BLaER1 (cell line): ENCODE results near the gene PPP1R14C.

Experiments
- H3K27ac ChIP-seq: shearing (Covaris generic); formaldehyde crosslinking; 2 replicates; pipeline ENCODE4 v1.8.1; 2022
- H3K27me3 ChIP-seq: shearing (Covaris generic); formaldehyde crosslinking; 2 replicates; pipeline ENCODE4 v1.8.1; 2022
- H3K36me3 ChIP-seq: shearing (Covaris generic); formaldehyde crosslinking; 2 replicates; pipeline ENCODE4 v1.8.1; 2022
- H3K4me1 ChIP-seq: shearing (Covaris generic); formaldehyde crosslinking; 2 replicates; pipeline ENCODE4 v1.8.1; 2022
- H3K4me2 ChIP-seq: shearing (Covaris generic); formaldehyde crosslinking; 2 replicates; pipeline ENCODE4 v1.8.1; 2022
- H3K4me3 ChIP-seq: shearing (Covaris generic); formaldehyde crosslinking; 2 replicates; pipeline ENCODE4 v1.8.1; 2022
- H3K9ac ChIP-seq: shearing (Covaris generic); formaldehyde crosslinking; 2 replicates; pipeline ENCODE4 v1.8.1; 2022
- H3K9me3 ChIP-seq: shearing (Covaris generic); formaldehyde crosslinking; 2 replicates; pipeline ENCODE4 v1.8.1; 2022
- H4K20me1 ChIP-seq: shearing (Covaris generic); formaldehyde crosslinking; 2 replicates; pipeline ENCODE4 v1.8.1; 2022
- Cebpa-rat ChIP-seq: shearing (Covaris generic); IDR thresholded peaks from 2 replicates; pipeline ENCODE4 v1.8.1; 2022

Gene PPP1R14C

DNA sequence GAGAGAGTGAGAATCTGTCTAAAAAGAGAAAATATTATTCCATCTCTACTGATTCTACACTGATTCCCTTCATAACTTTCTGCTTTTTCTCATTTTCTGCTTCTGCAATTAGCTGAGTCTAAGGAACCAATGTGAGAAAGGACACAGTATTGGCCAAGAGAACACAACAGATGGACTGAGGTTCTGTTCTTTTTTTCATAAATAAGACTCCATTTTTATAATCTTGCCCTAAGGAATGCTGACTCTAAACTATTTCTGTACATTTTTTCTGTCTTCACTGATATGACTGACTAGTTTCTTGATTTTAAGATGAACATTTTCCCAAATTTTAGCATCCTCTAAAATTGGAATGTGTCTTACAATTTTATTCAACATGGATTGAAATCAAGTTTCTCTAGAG lies 138.9 kb downstream of the PPP1R14C start:
- Histone ChIP-seq H3K27me3 (no peaks in the 10 kb centered on the region), H3K36me3 (no peaks in the 10 kb centered on the region), H3K4me3 (no peak overlapping the region), H3K4me2 (no peak overlapping the region), H3K4me1 (peaks cover 44% of the 10 kb centered on the region), H3K9me3 (no peaks in the 10 kb centered on the region), H3K9ac (no peak overlapping the region), H3K27ac (no peak overlapping the region), H4K20me1 (no peaks in the 10 kb centered on the region)
- no peak for TF ChIP-seq Cebpa-rat

- Histone ChIP-seq H3K9me3 (no peaks in the 10 kb centered on the region), H3K9ac (no peak overlapping the region), H3K4me3 (no peak overlapping the region), H3K27ac (no peak overlapping the region), H4K20me1 (no peaks in the 10 kb centered on the region), H3K4me2 (no peak overlapping the region), H3K27me3 (no peaks in the 10 kb centered on the region), H3K4me1 (peaks cover 39% of the 10 kb centered on the region), H3K36me3 (no peaks in the 10 kb centered on the region)
- TF ChIP-seq Cebpa-rat, result no peak
Observed at GRCh38 chr6:150282806-150283205, 140.0 kb downstream of the PPP1R14C start.

DNA sequence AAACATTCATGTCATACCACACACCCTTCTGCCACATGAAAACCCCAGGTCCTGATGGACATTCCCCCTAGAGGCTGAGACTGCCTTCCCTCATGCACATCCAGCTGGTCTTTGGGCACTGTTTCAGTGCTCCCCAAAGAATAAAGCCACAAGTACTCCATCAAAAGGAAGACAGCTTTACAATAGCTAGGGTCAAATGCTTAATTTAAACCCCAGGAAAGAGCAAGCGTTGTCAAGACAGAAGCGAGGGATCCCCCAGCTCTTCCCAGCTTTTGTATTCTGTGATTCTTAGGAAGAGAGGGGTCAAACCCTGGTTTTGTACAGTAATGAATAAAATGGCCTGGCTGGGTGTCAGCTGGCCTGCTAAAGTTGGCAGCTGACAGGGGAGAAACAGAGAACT lies 143.6 kb downstream of the PPP1R14C start:
- Histone ChIP-seq H3K4me1 (peaks cover 9% of the 10 kb centered on the region), H4K20me1 (no peaks in the 10 kb centered on the region), H3K27me3 (no peaks in the 10 kb centered on the region), H3K9me3 (no peaks in the 10 kb centered on the region), H3K27ac (no peak overlapping the region), H3K4me2 (peak overlapping the region; percentile 41), H3K36me3 (no peaks in the 10 kb centered on the region), H3K4me3 (no peak overlapping the region), H3K9ac (no peak overlapping the region)
- TF ChIP-seq Cebpa-rat, result no peak

GRCh38 chr6:150286912-150287311 lies 144.1 kb downstream of the PPP1R14C start:
- Histone ChIP-seq H3K4me3 (no peak overlapping the region), H3K4me2 (peak overlapping the region; percentile 41), H3K4me1 (peaks cover 9% of the 10 kb centered on the region), H3K9ac (no peak overlapping the region), H4K20me1 (no peaks in the 10 kb centered on the region), H3K27me3 (no peaks in the 10 kb centered on the region), H3K9me3 (no peaks in the 10 kb centered on the region), H3K27ac (no peak overlapping the region), H3K36me3 (no peaks in the 10 kb centered on the region)
- TF ChIP-seq Cebpa-rat, result no peak

GRCh38 chr6:150288456-150288855 lies 145.6 kb downstream of the PPP1R14C start:
- no peaks in the 10 kb centered on the region for H4K20me1 ChIP-seq
- H3K4me2 ChIP-seq, result no peak overlapping the region
- H3K36me3 ChIP-seq, result no peaks in the 10 kb centered on the region
- TF ChIP-seq Cebpa-rat, result no peak
- H3K4me3 ChIP-seq, result no peak overlapping the region
- H3K9me3 ChIP-seq, result no peaks in the 10 kb centered on the region
- no peak overlapping the region for H3K27ac ChIP-seq
- H3K27me3 ChIP-seq, result no peaks in the 10 kb centered on the region
- no peak overlapping the region for H3K9ac ChIP-seq
- peaks cover 11% of the 10 kb centered on the region for H3K4me1 ChIP-seq

GRCh38 chr6:150289454-150290071 lies 146.7 kb downstream of the PPP1R14C start:
- no peak overlapping the region for H3K4me3 ChIP-seq
- H3K4me1 ChIP-seq, result peaks cover 16% of the 10 kb centered on the region
- no peaks in the 10 kb centered on the region for H3K9me3 ChIP-seq
- no peak overlapping the region for H3K9ac ChIP-seq
- H3K36me3 ChIP-seq, result no peaks in the 10 kb centered on the region
- no peaks in the 10 kb centered on the region for H4K20me1 ChIP-seq
- TF ChIP-seq Cebpa-rat, result no peak
- H3K4me2 ChIP-seq, result no peak overlapping the region
- H3K27ac ChIP-seq, result no peak overlapping the region
- H3K27me3 ChIP-seq, result no peaks in the 10 kb centered on the region

- no peaks in the 10 kb centered on the region for H3K36me3 ChIP-seq
- no peak overlapping the region for H3K27ac ChIP-seq
- H3K27me3 ChIP-seq, result no peaks in the 10 kb centered on the region
- no peak overlapping the region for H3K4me3 ChIP-seq
- no peak for TF ChIP-seq Cebpa-rat
- H3K4me1 ChIP-seq, result peaks cover 16% of the 10 kb centered on the region
- H4K20me1 ChIP-seq, result no peaks in the 10 kb centered on the region
- H3K4me2 ChIP-seq, result no peak overlapping the region
- peaks cover 6% of the 10 kb centered on the region; the same call in 1 of the 2 replicates for H3K9me3 ChIP-seq
- H3K9ac ChIP-seq, result no peak overlapping the region
Observed at GRCh38 chr6:150290429-150290828, 147.6 kb downstream of the PPP1R14C start.

GRCh38 chr6:150291968-150292710 lies 149.3 kb downstream of the PPP1R14C start:
- Histone ChIP-seq H4K20me1 (no peaks in the 10 kb centered on the region), H3K4me2 (no peak overlapping the region), H3K9ac (no peak overlapping the region), H3K4me3 (no peak overlapping the region), H3K27me3 (no peaks in the 10 kb centered on the region), H3K9me3 (peaks cover 23% of the 10 kb centered on the region), H3K27ac (no peak overlapping the region), H3K4me1 (peaks cover 8% of the 10 kb centered on the region; the same call in 1 of the 2 replicates), H3K36me3 (no peaks in the 10 kb centered on the region)
- no peak for TF ChIP-seq Cebpa-rat

DNA sequence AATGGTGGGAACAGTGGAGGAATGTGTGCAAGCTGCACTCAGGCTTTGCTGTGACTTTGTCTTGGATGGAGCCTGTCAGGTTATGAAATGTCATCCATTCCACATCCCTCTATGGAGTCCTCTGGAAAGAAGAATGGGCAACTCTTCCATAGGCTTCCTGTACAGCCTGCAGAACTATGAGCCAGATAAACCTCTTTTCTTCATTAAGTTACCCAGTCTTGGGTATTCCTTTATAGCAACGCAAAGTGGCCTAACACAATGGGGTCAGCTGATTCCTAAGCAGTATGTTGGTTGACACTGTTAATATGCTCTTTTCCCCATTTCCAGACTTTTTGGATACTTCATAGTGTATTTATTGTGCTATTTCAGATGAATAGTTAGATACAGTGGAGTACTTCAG lies 150.2 kb downstream of the PPP1R14C start:
- Histone ChIP-seq H3K4me2 (no peak overlapping the region), H4K20me1 (no peaks in the 10 kb centered on the region), H3K27ac (no peak overlapping the region), H3K36me3 (0 out of 2 replicates have a peak, but pooled peaks cover 4% of the 10 kb centered on the region), H3K4me3 (no peak overlapping the region), H3K9ac (no peak overlapping the region), H3K27me3 (no peaks in the 10 kb centered on the region), H3K4me1 (peaks cover 8% of the 10 kb centered on the region; the same call in 1 of the 2 replicates), H3K9me3 (peaks cover 32% of the 10 kb centered on the region)
- TF ChIP-seq Cebpa-rat, result no peak

DNA sequence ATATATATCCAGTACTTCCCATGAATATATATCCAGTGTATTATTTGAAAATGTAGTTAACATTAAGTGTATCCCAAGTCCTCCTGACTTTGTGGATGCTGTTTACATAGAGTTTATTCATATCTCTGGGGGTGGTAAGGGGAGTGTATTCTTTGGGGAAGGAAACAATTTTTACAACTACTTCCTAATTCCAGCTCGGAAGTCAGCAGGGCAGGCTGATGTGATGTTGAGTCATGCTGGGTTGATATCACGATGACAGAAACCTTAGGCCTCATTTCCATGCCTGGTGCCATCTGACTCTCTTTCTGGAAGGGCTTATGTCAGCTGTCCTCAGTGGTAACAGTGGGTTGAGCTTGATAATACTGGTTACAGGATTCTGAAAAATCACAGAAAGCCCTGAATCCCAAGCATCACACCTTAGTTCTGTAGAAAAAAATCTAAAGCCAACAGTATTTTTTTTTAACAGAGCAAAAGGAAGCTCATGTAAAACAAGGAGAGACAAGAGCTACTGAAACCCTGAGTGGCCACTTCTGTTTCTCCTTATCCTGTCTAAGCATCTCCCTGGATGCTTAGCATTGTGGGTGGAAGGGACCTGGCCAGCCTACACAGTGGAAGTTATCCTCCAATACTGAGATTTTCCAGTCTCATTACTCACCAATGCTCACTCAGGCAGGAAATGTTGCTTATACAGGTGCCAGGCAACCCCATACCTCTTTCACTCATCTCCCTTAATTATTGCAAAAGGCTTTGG lies 150.8 kb downstream of the PPP1R14C start:
- TF ChIP-seq Cebpa-rat, result no peak
- Histone ChIP-seq H4K20me1 (no peaks in the 10 kb centered on the region), H3K9ac (no peak overlapping the region), H3K27ac (no peak overlapping the region), H3K4me3 (no peak overlapping the region), H3K4me1 (peaks cover 8% of the 10 kb centered on the region; the same call in 1 of the 2 replicates), H3K4me2 (no peak overlapping the region), H3K9me3 (peaks cover 35% of the 10 kb centered on the region), H3K36me3 (0 out of 2 replicates have a peak, but pooled peaks cover 4% of the 10 kb centered on the region), H3K27me3 (no peaks in the 10 kb centered on the region)
